Pancreas (tissue), 10 donors: ENCODE results near the gene NDUFB10. TPM values are rescaled to one million over a fixed set of nuclear protein-coding genes. Genes with fewer than 3 reads are reported as not detected.
A peak's percentile ranks its signal among the peaks of the same experiment; 100 is the strongest.

ENCODE experiments used
- ATAC-seq, 4 donors: fragments of 200-7000 bp; cut with Tn5 transposase; one replicate each; pipeline versions ENCODE4 v1.8.0 to v1.9.1; 2020; ENCODE audit warnings: mild to moderate bottlenecking in 4 of 4, moderate library complexity in 4 of 4
- DNase-seq, 6 donors: peaks; one replicate each; pipeline ENCODE4 v3.0.0-alpha.2; 2020
- FAIRE-seq: peaks from 2 replicates; lab custom pipeline; 2012; peaks lifted over from hg19 to GRCh38; lab: Jason Lieb, UNC
- H3K27ac ChIP-seq, 4 donors: fragments of 200-600 bp; sonication (generic); 1 replicate in 3 of 4; 2 replicates in 1 of 4; pipeline versions ENCODE4 v1.5.0 to v1.8.0; 2020
- H3K27me3 ChIP-seq, 4 donors: fragments of 200-600 bp; one replicate each; pipeline ENCODE4 v1.8.0; 2021
- H3K36me3 ChIP-seq, 3 donors: fragments of 200-600 bp; sonication (generic) in 1 of 3; one replicate each; pipeline versions ENCODE4 v1.5.0 to v1.8.0; 2020 to 2021
- H3K4me1 ChIP-seq, 3 donors: fragments of 200-600 bp; one replicate each; pipeline ENCODE4 v1.8.0; 2021
- H3K4me3 ChIP-seq, 4 donors: fragments of 200-600 bp; sonication (generic) in 2 of 4; one replicate each; pipeline versions ENCODE4 v1.5.0 to v1.8.0; 2020 to 2021
- H3K9me3 ChIP-seq, 4 donors: fragments of 200-600 bp; one replicate each; pipeline ENCODE4 v1.8.0; 2021
- WGBS, 2 donors: extraction: QIAGEN DNeasy Blood & Tissue Kit; methylation state at CpG; one replicate each; pipeline ENCODE4 v1.1.7; 2013; 5-methylcytosine and 5-hydroxymethylcytosine counted together
- intact Hi-C, 3 donors: fragments of 100-400 bp; cut with DNase I; formaldehyde crosslinking; loops; one replicate each; pipeline versions ENCODE4 v1.11.1 to v1.14.2; 2022
- polyA plus RNA-seq, 2 donors: library from polyadenylated mRNA; stranded (reverse); fragments of 200-250 nt; gene quantifications; one replicate each; pipeline ENCODE4 v1.2.3, GENCODE V29; 2013
- total RNA-seq, 6 donors: library from RNA; stranded (reverse); fragmentation: NEBNext Ultra II Directional in 4 of 6; extraction: Animal tissue kit (Norgen Biotek cat#: 25700) in 4 of 6; gene quantifications; one replicate each; pipeline versions ENCODE4 v1.2.1 to v1.2.4, GENCODE V29; 2021 to 2023
- TF ChIP-seq, protein P1 (sequence below), 4 donors: fragments of 200-600 bp; sonication (generic) in 3 of 4; IDR thresholded peaks; one replicate each; pipeline versions ENCODE4 v1.5.0 to v1.8.0; 2021; ENCODE audit warnings: antibody characterized with exemption in 4 of 4
- donor health status: healthy with polysubstance abuse.
- donor health status: DM: no; HTN: no; CAD: no; lungs with moderate emphysema.
- donor health status: DM: no; HTN: no; CAD: no.
- donor health status: control.
- donor health status: control.
- donor health status: Bipolar disorder and iron deficiency.
- donor health status: DM: yes; HTN: yes; CAD: no.
- donor health status: DM: no; HTN: no; CAD: no.
- donor health status: DM: no; HTN: no; CAD: no.
- donor health status: DM: yes; HTN: yes; CAD: no.

Gene NDUFB10
- total and polyA plus RNA-seq, 8 donors: 54.0 to 108 (median 65.9) TPM

DNA sequence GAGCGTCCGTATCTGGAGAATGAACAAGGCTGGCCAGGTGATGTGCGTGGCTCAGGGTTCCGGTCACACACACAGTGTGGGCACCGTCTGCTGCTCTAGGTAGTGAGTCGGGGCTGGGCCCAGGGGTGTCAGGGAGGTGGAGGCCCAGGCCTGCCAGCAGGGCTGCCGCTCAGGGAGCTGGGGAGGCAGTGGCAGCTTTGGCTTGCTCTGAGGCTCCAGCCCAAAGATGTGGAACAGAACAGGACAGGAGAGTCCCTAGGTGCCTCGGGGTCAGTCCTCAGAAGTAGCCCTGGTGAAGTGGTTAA lies 16.8 kb downstream of the NDUFB10 start:
- ATAC-seq (no peak), FAIRE-seq (no peak), DNase-seq (peak in 1 of 6 donors; percentile 67)
- intact Hi-C loops: no loop called here
- Histone ChIP-seq H3K27ac (no peak overlapping the region), H3K36me3 (peaks cover 0 to 29% (median 14%) of the 10 kb centered on the region in 3 donors), H3K9me3 (no peaks in the 10 kb centered on the region), H3K4me3 (no peak overlapping the region), H3K4me1 (peaks cover 0 to 20% (median 10%) of the 10 kb centered on the region in 3 donors), H3K27me3 (no peaks in the 10 kb centered on the region)
- whole genome bisulfite sequencing, 2 donors: 93 to 94% methylated on average over 8 of the region's 8 CpGs
- TF ChIP-seq, protein P1, sequence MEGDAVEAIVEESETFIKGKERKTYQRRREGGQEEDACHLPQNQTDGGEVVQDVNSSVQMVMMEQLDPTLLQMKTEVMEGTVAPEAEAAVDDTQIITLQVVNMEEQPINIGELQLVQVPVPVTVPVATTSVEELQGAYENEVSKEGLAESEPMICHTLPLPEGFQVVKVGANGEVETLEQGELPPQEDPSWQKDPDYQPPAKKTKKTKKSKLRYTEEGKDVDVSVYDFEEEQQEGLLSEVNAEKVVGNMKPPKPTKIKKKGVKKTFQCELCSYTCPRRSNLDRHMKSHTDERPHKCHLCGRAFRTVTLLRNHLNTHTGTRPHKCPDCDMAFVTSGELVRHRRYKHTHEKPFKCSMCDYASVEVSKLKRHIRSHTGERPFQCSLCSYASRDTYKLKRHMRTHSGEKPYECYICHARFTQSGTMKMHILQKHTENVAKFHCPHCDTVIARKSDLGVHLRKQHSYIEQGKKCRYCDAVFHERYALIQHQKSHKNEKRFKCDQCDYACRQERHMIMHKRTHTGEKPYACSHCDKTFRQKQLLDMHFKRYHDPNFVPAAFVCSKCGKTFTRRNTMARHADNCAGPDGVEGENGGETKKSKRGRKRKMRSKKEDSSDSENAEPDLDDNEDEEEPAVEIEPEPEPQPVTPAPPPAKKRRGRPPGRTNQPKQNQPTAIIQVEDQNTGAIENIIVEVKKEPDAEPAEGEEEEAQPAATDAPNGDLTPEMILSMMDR (IDR thresholded peaks at IDR 0.05): no peak

DNA sequence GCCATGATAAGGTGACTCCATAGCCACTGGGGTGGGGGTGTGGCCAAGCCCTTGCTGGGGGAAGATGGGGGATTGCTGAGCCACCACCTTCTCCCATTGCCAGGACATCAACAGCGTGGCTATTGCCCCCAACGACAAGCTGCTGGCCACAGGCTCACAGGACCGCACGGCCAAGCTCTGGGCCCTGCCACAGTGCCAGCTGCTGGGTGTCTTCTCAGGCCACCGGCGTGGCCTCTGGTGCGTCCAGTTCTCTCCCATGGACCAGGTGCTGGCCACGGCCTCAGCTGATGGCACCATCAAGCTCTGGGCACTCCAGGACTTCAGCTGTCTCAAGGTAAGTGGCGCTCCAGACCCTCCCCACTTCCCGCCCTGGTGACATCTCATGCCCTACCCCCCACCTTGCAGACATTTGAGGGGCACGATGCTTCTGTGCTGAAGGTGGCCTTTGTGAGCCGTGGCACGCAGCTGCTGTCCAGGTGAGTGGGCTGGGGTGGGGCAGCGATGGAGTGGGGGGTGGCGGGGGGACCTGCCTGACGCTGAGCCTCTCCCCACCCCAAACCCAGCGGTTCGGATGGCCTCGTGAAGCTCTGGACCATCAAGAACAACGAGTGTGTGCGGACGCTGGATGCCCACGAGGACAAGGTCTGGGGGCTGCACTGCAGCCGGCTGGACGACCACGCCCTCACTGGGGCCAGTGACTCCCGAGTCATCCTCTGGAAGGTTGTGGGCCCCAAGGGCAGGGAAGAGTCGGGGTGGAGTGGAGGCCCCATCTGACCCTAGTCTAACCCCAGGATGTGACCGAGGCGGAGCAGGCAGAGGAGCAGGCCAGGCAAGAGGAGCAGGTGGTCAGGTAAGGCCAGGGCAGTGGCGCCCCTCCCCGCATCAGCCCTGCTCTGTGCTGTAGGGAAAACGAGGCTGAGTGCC lies 17.9 kb downstream of the NDUFB10 start:
- Histone ChIP-seq H3K9me3 (no peaks in the 10 kb centered on the region), H3K4me1 (peaks cover 0 to 20% (median 10%) of the 10 kb centered on the region in 3 donors), H3K36me3 (peaks cover 0 to 29% (median 14%) of the 10 kb centered on the region in 3 donors), H3K27ac (no peak overlapping the region), H3K4me3 (no peak overlapping the region), H3K27me3 (no peaks in the 10 kb centered on the region)
- DNase-seq: peak in 2 of 6 donors; percentile 50 to 84
- 90 to 95% methylated on average over 33 of the region's 33 CpGs for WGBS, 2 donors
- ATAC-seq: no peak
- no peak for FAIRE-seq
- intact Hi-C loops: no loop called here
- TF ChIP-seq, protein P1 (IDR thresholded peaks at IDR 0.05): no peak

DNA sequence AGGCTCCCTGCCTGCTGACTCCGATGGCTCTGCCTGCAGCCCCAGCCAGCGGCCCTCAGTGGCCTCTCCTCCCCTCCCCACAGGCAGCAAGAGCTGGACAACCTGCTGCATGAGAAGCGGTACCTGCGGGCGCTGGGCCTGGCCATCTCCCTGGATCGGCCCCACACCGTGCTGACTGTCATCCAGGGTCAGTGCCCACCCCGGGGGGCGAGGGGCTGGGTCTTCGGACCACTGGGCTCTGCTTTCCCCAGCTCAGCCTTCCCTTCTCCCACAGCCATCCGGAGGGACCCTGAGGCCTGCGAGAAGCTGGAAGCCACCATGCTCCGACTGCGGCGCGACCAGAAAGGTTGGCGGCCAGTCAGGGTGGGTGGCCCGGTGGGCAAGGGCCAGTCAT lies 18.5 kb downstream of the NDUFB10 start:
- FAIRE-seq: no peak

DNA sequence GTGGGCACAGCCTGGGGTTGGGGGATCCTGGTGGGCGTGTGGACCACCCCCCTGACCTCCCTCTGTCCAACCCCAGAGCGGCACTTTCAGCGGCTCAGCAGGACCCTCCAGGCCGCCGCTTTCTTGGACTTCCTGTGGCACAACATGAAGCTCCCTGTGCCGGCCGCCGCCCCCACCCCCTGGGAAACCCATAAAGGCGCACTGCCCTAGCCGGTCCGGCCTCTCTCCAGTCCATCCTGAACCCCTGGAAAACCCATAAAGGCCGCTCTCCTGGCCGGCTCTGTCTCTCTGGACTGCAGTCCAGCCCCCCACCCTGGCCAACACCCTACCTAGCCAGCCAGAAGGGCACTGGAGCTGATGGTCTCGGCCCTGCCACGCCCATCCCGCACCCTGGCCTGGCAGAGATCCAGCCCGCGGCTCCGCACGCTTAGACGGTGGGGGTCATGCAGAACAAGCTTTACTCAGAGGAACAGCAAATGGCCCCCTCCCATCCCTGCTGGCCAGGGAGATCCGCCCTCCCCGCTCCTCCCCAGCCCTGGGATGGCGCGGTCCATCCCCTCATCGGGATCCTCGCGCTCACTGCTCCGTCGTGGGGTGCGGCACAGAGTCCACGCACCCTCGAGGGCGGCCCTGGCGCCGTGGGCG lies 19.3 kb downstream of the NDUFB10 start:
- ATAC-seq: no peak
- peaks cover 0 to 7% (median 4%) of the 10 kb centered on the region in 3 donors for H3K4me1 ChIP-seq
- peak in 2 of 6 donors; percentile 72 to 85 for DNase-seq
- H3K9me3 ChIP-seq: no peaks in the 10 kb centered on the region
- intact Hi-C loops: no loop called here
- H3K27ac ChIP-seq: peak overlapping the region in 2 of 4 donors; percentile 55 to 63
- peak overlapping the region; percentile 15 to 41 (median 29) for H3K4me3 ChIP-seq
- FAIRE-seq: no peak
- H3K27me3 ChIP-seq: no peaks in the 10 kb centered on the region
- peaks cover 0 to 29% (median 14%) of the 10 kb centered on the region in 3 donors for H3K36me3 ChIP-seq
- TF ChIP-seq, protein P1 (IDR thresholded peaks at IDR 0.05): no peak
- 61 to 70% methylated on average over 37 of the region's 37 CpGs for WGBS, 2 donors

More for the DNA sequence above, 18.5 kb downstream of the NDUFB10 start:
- Histone ChIP-seq H3K4me1 (peaks cover 0 to 15% (median 5%) of the 10 kb centered on the region in 3 donors), H3K27me3 (no peaks in the 10 kb centered on the region), H3K9me3 (no peaks in the 10 kb centered on the region), H3K27ac (no peak overlapping the region), H3K4me3 (no peak overlapping the region), H3K36me3 (peaks cover 0 to 29% (median 14%) of the 10 kb centered on the region in 3 donors)
- 93 to 97% methylated on average over 18 of the region's 18 CpGs for WGBS, 2 donors
- DNase-seq (peak in 1 of 6 donors; percentile 88), ATAC-seq (no peak)
- TF ChIP-seq, protein P1 (IDR thresholded peaks at IDR 0.05): no peak
- intact Hi-C loops: no loop called here
